GM10266 (cell line): ENCODE data around the gene TTC33.

Experiments
- DNase-seq: peaks from one replicate; pipeline ENCODE4 v3.0.0; 2012; ENCODE audit errors: extremely low spot score
- TF ChIP-seq, protein P1 (sequence below): IDR thresholded peaks from 2 replicates; pipeline ENCODE4 v1.5.1; 2012; ENCODE audit warnings: mild to moderate bottlenecking, low read depth; ENCODE audit not compliant: control insufficient read depth, insufficient read depth; ENCODE audit errors: missing control alignments

Gene TTC33

DNA sequence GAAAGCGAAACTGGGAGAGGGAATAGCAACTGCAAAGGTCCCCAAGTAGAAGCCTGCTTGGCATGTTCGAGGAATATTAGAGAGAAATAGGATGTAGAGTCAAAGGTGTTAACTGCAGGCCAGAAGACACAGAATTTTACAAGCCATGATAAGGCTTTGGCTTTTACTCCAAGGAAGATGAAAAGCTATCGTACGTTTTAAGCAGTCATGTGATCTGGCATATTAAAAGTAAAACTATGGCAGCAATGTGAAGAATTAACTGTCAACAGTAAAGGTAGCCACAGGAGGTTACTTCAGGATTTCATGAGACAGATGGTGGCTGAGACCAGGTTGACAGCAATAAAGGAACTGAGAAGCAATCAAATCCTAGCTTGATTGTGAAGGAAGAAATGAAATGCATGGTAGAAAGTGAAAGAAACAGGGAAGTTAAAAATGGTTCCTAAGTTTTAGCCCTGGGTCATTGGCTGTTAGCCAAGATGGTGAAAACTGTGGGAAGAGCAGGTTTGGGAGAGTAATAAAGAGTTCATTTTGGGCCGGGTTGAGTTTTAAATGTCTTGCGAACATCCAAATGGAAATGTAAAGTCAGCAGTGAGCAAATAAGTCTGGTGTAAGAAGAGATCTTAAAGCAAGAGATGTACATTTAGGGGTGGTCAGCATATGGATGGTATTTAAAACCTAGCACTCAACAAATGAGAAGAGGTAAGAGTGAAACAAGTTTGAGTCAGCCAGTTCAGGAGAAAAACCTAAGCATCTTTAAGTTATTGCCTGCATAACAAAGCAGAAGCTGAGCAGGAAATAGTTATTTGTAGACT is 20.3 kb upstream of the TTC33 start:
- DNase-seq = no peak
- TF ChIP-seq, protein P1, sequence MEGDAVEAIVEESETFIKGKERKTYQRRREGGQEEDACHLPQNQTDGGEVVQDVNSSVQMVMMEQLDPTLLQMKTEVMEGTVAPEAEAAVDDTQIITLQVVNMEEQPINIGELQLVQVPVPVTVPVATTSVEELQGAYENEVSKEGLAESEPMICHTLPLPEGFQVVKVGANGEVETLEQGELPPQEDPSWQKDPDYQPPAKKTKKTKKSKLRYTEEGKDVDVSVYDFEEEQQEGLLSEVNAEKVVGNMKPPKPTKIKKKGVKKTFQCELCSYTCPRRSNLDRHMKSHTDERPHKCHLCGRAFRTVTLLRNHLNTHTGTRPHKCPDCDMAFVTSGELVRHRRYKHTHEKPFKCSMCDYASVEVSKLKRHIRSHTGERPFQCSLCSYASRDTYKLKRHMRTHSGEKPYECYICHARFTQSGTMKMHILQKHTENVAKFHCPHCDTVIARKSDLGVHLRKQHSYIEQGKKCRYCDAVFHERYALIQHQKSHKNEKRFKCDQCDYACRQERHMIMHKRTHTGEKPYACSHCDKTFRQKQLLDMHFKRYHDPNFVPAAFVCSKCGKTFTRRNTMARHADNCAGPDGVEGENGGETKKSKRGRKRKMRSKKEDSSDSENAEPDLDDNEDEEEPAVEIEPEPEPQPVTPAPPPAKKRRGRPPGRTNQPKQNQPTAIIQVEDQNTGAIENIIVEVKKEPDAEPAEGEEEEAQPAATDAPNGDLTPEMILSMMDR = no peak

DNA sequence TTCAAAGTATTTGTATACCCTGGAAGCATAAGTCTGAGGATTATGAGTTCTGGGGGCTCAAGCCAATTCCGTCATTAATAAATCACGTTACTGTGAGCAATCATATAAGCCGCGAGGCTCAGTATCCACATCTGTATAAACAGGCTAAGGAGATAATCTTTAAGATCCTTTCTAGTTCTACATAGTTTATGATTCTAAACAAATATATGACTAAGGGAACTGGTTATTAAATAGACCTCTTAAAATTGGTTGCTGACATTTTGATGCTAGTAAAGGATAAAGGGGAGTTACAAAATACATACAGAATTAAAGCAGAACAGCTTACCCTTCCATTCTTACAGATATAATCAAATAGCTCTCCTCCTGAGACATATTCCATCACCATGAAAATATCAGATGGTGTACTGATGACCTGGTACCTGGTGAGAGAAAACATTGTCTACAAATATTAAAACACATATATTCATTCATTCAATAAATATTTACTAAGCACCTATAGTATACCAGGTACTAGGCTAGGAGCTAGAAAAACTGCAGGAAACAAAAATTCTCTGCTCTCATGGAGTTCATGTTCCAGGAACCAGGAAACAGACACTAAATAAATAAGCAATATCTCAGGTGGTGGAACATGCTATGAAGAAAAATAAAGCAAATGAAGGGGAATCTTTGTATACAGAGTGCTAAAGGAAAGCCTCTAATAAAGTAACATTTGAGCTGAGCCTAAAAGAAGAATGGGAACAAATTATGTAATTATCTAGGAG is 19.5 kb upstream of the TTC33 start:
- TF ChIP-seq, protein P1 = no peak
- DNase-seq = no peak

DNA sequence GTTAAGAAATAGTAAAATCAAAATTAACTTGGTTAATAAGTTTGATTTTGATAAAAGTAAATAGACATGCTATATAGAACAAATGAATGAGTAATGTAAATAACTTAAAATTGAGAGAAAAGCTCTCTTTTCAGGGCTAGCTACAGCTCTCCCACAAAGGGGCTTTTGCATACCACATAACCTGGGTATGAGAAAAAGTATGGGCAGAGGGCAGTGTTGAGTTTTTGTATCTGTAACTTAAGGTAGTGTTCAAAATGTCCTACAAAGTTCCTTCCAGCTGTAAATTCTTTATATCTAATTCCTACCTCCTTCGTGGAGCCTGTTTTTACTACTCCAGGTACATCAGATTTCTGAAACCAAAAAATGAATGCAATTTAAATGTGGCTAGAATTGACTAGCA is 18.9 kb upstream of the TTC33 start:
- TF ChIP-seq, protein P1 = no peak
- no peak for DNase-seq

DNA sequence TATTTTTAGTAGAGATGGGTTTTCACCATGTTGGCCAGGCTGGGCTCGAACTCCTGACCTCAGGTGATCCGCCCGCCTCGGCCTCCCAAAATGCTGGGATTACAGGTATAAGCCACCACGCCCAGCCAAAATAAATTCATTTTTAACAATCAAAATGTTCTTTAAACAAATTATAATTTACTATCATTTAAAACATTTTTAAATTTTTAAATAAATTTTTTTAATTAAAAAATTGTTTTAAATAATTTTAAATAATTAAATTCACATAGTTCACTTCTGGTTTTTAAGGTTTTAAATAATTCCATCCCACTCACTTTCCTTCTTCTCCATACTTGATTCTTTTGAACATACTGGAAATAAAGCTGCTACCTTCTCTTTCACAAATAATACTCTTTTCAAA is 15.0 kb upstream of the TTC33 start:
- TF ChIP-seq, protein P1 = no peak
- DNase-seq = no peak

DNA sequence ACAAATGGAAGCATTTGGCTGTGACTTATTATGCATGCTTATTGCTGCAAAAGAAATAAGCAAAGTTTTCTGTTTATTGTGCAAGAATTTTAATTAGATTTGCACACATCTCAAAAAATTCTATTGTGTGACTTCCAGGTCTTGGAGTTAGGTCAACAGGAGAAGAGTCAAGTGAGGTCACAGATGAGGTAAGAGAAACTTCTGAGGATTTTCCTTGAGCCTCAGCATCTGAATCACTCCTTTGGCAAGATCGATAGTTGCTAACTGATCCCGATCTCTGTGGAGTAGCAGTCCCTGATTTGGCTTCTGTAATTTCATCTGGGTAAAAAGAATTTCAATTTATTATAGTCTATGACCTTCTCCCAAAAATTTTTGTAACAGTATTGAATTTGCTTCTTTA is 6.9 kb upstream of the TTC33 start:
- DNase-seq = no peak
- TF ChIP-seq, protein P1 = no peak

DNA sequence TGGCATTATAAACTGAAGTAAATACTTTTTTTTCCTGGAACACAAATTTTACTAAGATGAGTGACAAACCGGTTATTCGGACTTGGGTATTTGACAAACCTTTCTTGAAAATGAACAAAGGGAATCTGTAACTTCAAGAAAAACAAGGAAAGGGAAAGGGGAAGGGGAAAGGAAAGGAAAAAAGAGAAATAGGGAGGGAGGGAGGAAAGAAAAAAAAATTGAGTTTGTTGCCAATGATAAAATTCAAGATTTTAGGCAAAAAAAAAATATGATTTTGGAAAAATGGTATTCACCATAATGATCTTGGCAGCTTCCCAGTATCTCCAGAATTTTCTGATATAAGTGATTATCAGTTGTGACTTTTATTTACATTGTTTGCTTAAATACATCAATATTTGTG is 1.6 kb upstream of the TTC33 start:
- TF ChIP-seq, protein P1 = no peak
- DNase-seq = no peak

DNA sequence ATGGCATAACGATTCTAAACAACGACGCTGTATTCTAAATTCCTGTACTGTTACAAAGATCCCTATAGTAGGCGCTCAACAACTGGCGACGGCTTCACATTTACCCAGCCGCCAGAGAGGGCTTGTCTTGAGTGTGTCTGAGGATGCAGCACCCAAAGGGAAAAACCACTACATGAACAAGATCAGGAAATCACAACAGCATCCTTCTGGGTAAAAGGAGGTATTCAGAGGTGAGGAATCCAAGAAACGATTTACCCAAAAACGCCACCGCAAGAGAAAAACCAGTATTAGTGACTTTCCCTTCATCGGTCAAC is 711 bp downstream of the TTC33 start:
- TF ChIP-seq, protein P1 = peak; percentile 70
- DNase-seq = peak; percentile 76
